SK-N-MC (cell line): ENCODE results near the gene SLC10A7.
A peak's percentile ranks its signal among the peaks of the same experiment; 100 is the strongest.

Experiments used
- DNase-seq: peaks from one replicate; pipeline ENCODE4 v3.0.0-alpha.2; 2011; ENCODE audit warnings: low read depth, low spot score
- H3K27ac ChIP-seq: fragments of 200-600 bp; sonication (generic); 2 replicates; pipeline ENCODE4 v1.5.1; 2016; ENCODE audit warnings: mixed run types
- H3K36me3 ChIP-seq: fragments of 200-600 bp; sonication (generic); 2 replicates; pipeline ENCODE4 v1.6.1; 2017; ENCODE audit warnings: antibody characterized with exemption, low read length, mixed read lengths; ENCODE audit not compliant: insufficient read depth
- H3K4me3 ChIP-seq: fragments of 200-600 bp; sonication (generic); 2 replicates; pipeline ENCODE4 v1.5.1; 2016
- H3K9ac ChIP-seq: fragments of 200-600 bp; sonication (generic); 2 replicates; pipeline ENCODE4 v1.8.0; 2017; ENCODE audit warnings: mixed run types, mixed read lengths; ENCODE audit not compliant: insufficient read length
- H3K9me3 ChIP-seq: fragments of 200-600 bp; sonication (generic); 2 replicates; pipeline ENCODE4 v1.6.1; 2017; ENCODE audit warnings: low read depth, mild to moderate bottlenecking, antibody characterized with exemption, low read length, moderate library complexity, mixed read lengths
- EZH2 ChIP-seq: fragments of 200-600 bp; sonication (generic); IDR thresholded peaks from one replicate; pipeline ENCODE4 v1.6.1; 2017; ENCODE audit warnings: antibody characterized with exemption
- FOXP2 ChIP-seq: optimal IDR thresholded peaks from 2 replicates; pipeline ENCODE3; 2011; ENCODE audit warnings: mild to moderate bottlenecking, moderate library complexity; ENCODE audit not compliant: insufficient read depth; ENCODE audit errors: extremely low read length, control extremely low read depth
- POLR2AphosphoS5 ChIP-seq: IDR thresholded peaks from 2 replicates; pipeline ENCODE4 v1.6.1; 2012; ENCODE audit warnings: mild to moderate bottlenecking, low read depth, low read length, borderline replicate concordance

The SLC10A7 gene, protein sequence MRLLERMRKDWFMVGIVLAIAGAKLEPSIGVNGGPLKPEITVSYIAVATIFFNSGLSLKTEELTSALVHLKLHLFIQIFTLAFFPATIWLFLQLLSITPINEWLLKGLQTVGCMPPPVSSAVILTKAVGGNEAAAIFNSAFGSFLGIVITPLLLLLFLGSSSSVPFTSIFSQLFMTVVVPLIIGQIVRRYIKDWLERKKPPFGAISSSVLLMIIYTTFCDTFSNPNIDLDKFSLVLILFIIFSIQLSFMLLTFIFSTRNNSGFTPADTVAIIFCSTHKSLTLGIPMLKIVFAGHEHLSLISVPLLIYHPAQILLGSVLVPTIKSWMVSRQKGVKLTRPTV

DNA sequence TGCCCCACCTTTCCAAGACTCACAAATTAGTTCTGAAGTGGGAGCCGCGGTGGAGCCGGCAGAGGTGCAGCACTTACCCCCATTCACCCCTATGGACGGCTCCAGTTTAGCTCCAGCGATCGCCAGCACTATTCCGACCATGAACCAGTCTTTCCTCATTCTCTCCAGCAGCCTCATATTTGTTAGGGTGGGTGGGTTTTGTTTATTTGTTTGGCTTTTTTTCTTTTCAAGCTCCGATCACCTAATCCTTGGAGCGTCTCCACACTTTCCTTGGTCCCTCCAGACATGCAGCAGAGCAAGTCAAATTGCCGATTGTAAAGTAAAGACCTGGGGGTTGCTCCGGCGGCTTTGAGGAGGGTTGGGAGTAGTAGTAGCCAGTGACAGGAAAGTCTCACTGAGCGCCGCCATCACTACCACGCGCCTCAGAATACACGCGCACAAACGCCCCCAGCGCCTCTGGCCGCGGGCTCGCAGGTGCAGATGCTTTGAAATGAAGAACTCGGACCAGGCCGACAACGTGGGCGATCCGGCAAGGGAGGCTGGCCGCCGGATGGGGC, at the start of gene SLC10A7:
Gene SLC10A7, minus strand, starts transcription at position 400 of the 557 bp plus-strand sequence. Its CDS starts 223 bp downstream, at position 177.
- Histone ChIP-seq H3K4me3 (peak within 1 kb of the TSS; percentile 93), H3K9me3 (no peaks in the 10 kb centered on the region), H3K27ac (peak within 1 kb of the TSS; percentile 67), H3K9ac (peak within 1 kb of the TSS; percentile 84), H3K36me3 (peaks cover 2% of the 10 kb centered on the region; the same call in 1 of the 2 replicates)
- TF ChIP-seq FOXP2 (no peak), POLR2AphosphoS5 (peak; percentile 69)
- no peak for DNase-seq

DNA sequence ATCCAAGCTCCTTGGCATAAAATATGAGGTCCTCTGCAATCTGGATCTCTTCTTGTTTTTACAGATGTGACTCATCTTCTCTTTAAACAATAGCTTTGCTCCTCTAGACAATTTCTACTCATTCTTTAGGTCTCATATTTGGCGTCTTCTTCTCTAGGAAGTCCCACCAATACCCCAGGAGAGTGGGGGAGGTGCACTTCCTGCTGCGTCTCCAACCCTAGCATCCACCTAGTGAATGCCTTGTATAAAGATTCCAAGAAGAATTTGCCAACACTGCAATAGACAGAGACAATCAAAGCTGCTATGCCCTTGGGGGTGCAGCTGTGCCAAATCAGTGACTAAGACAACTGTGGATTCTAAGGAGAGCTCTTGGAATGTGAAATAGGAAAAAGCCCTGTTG, 45.7 kb upstream of the SLC10A7 start:
- H3K9me3 ChIP-seq = no peaks in the 10 kb centered on the region
- H3K36me3 ChIP-seq = no peaks in the 10 kb centered on the region
- TF ChIP-seq EZH2 (no peak), POLR2AphosphoS5 (no peak; the same call in 1 of the 2 replicates), FOXP2 (no peak)
- H3K27ac ChIP-seq = peak overlapping the region; percentile 91
- peak overlapping the region; percentile 50 for H3K4me3 ChIP-seq
- peak; percentile 71 for DNase-seq
- H3K9ac ChIP-seq = no peak overlapping the region

DNA sequence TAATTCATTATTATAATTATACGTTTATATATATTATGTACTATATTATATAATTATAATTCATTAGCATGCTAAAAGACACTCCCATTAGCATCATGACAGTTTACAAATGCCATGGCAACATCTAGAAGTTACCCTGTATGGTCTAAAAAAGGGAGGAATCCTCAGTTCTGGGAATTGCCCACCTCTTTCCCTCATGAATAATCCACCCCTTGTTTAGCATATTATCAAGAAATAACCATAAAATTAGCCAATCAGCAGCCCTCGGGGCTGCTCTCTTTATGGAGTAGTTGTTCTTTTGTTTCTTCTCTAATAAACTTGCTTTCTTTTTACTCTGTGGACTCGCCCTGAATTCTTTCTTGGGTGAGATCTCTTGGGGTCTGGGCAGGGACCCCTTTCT, 42.8 kb upstream of the SLC10A7 start:
- Histone ChIP-seq H3K36me3 (no peaks in the 10 kb centered on the region), H3K9ac (no peak overlapping the region), H3K4me3 (no peak overlapping the region), H3K27ac (no peak overlapping the region; the same call in 1 of the 2 replicates), H3K9me3 (no peaks in the 10 kb centered on the region)
- TF ChIP-seq POLR2AphosphoS5 (no peak), EZH2 (no peak), FOXP2 (no peak)
- DNase-seq = no peak

DNA sequence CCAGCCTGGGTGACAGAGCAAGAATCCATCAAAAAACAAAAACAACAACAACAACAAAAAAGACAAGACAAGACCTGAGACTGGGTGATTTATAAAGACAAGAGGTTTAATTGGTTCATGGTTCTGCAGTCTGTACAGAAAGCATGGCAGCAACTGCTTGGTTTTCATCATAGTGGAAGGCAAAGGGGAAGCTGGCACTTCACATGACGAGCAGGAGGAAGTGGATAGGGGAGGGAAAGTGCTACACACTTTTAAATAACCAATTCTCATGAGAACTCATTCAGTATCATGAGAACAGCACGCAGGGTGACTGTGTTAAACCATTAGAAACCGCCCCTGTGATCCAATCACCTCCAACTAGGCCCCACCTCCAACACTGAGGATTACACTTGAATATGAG, 28.4 kb upstream of the SLC10A7 start:
- DNase-seq = no peak
- Histone ChIP-seq H3K36me3 (no peaks in the 10 kb centered on the region), H3K9me3 (no peaks in the 10 kb centered on the region), H3K4me3 (no peak overlapping the region), H3K9ac (no peak overlapping the region), H3K27ac (no peak overlapping the region)
- TF ChIP-seq POLR2AphosphoS5 = no peak
- no peak for TF ChIP-seq EZH2
- no peak for TF ChIP-seq FOXP2

DNA sequence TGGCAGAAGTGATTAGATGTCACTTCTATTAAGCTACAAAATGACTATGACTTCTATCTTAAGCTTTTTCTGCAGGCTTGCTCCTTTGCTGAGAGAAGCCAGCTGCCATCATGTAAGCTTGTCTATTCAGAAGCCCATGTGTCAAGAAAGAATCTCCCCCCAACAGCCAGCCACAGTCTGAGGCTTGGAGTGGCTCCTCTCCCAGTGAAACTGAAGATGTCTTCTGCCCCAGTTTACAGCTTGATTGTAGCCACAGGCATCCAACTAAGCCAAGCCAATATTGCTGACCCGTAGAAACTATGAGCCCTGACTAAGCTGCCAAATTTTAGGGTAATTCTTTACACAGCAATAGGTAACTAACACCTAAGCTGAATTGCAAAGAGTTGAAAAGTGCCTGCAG, 26.7 kb upstream of the SLC10A7 start:
- no peak overlapping the region for H3K9ac ChIP-seq
- no peak overlapping the region for H3K4me3 ChIP-seq
- H3K36me3 ChIP-seq = no peaks in the 10 kb centered on the region
- H3K9me3 ChIP-seq = no peaks in the 10 kb centered on the region
- no peak overlapping the region for H3K27ac ChIP-seq
- DNase-seq = no peak
- no peak for TF ChIP-seq POLR2AphosphoS5
- no peak for TF ChIP-seq FOXP2
- no peak for TF ChIP-seq EZH2

DNA sequence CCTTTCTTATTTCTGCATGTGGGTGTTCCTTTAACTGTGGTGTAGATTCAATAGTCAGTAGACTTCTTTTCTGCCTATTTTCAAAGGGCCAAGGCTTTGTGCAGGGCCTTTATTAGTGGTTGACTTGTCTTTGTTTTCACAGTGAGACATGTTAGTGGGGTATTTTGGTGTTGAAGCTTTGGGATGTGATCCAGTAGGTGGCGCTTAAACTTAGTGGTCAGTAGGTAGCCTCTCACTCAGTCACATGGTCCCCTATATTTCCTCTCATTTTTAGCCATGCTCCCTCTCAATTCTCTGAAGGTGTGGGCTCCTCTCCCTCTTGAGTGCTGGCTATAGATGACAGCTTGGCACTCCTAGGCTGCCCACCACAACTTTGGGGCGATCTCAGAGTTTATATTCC, 23.4 kb upstream of the SLC10A7 start:
- Histone ChIP-seq H3K9ac (no peak overlapping the region), H3K4me3 (no peak overlapping the region), H3K36me3 (no peaks in the 10 kb centered on the region), H3K27ac (no peak overlapping the region), H3K9me3 (no peaks in the 10 kb centered on the region)
- TF ChIP-seq POLR2AphosphoS5 (no peak), FOXP2 (no peak), EZH2 (no peak)
- DNase-seq = no peak

DNA sequence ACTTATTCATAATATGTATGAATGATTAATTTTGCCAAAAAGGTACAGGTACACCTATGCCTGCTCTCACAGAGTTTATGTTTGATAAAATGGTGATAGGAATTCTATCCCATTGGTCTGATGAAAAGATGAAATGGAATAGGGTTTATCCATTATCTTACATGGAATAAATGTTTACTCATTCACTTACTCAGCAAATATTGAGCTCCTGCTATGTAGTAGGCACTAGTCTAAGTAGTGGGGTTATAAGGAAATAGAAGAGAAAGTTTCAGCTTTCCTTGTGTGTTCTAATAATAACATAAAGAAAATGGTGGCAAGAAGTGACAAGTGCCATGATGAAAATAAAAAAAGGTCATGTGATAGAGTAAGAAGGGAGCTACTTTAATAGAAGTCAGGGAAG, 12.4 kb upstream of the SLC10A7 start:
- no peaks in the 10 kb centered on the region for H3K9me3 ChIP-seq
- no peak for DNase-seq
- no peak overlapping the region for H3K27ac ChIP-seq
- H3K4me3 ChIP-seq = no peak overlapping the region
- H3K9ac ChIP-seq = no peak overlapping the region
- no peak for TF ChIP-seq EZH2
- no peak for TF ChIP-seq FOXP2
- TF ChIP-seq POLR2AphosphoS5 = no peak
- H3K36me3 ChIP-seq = no peaks in the 10 kb centered on the region

DNA sequence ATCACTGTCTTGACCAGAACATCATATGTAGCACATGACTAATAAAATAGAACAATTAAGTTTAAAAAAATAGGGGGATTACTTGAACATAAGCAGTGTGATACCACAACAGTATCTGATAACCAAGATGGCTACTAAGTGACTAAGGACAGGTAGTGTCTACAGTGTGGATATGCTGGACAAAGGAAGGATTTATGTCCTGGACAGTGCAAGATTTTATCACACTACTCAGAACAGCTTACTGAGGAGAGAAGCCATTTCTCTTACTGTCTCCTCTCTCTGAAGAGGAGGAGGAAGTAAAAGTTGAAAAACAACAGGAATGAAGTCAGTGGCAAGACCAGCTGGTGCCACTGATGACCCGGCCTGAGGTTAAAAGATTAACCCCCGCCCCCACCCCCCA, 4.0 kb upstream of the SLC10A7 start:
- Histone ChIP-seq H3K9me3 (no peaks in the 10 kb centered on the region), H3K36me3 (no peaks in the 10 kb centered on the region), H3K27ac (no peak overlapping the region), H3K4me3 (no peak overlapping the region), H3K9ac (no peak overlapping the region)
- TF ChIP-seq POLR2AphosphoS5 (no peak), EZH2 (no peak), FOXP2 (no peak)
- DNase-seq = no peak

DNA sequence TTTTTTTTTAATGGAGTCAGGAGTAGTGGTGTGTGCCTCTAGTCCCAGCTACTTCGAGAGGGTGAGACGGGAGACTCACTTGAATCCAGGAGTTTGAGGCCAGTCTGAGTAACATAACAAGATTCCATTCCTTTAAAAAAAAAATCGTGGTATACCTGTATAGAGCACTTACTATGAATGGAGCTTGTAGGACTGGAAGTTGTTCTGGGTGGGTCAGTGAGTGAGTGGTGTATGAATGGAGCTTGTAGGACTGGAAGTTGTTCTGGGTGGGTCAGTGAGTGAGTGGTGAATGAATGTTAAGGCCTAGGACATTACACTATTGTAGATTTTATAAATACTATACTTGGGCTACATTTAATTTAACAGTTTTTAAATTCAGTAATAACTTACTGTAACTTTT, 2.9 kb upstream of the SLC10A7 start:
- Histone ChIP-seq H3K9me3 (no peaks in the 10 kb centered on the region), H3K9ac (no peak overlapping the region), H3K27ac (no peak overlapping the region), H3K4me3 (no peak overlapping the region), H3K36me3 (no peaks in the 10 kb centered on the region)
- no peak for DNase-seq
- TF ChIP-seq EZH2 (no peak), POLR2AphosphoS5 (no peak), FOXP2 (no peak)
